Adrenal gland (tissue), 5 donors: ENCODE data around the gene TTN.

ENCODE experiments used
- POLR2A ChIP-seq, 2 donors: fragments of 450-650 bp; IDR thresholded peaks; one replicate each; pipeline ENCODE4 v1.6.1; 2017; ENCODE audit warnings: antibody characterized with exemption in 2 of 2, mild to moderate bottlenecking in 2 of 2, moderate library complexity in 1 of 2
- TF ChIP-seq, protein P1 (sequence below), 6 experiments: fragments of 450-650 bp in 4 of 6; fragments of 200-600 bp in 2 of 6; sonication (generic) in 1 of 6; IDR thresholded peaks; 1 replicate in 5 of 6; 2 replicates in 1 of 6; pipeline versions ENCODE4 v1.5.1 to v1.8.0; 2016 to 2021; ENCODE audit warnings: antibody characterized with exemption in 6 of 6, mild to moderate bottlenecking in 2 of 6, moderate library complexity in 1 of 6
- donor health status: DM: no; HTN: no; CAD: no.

DNA sequence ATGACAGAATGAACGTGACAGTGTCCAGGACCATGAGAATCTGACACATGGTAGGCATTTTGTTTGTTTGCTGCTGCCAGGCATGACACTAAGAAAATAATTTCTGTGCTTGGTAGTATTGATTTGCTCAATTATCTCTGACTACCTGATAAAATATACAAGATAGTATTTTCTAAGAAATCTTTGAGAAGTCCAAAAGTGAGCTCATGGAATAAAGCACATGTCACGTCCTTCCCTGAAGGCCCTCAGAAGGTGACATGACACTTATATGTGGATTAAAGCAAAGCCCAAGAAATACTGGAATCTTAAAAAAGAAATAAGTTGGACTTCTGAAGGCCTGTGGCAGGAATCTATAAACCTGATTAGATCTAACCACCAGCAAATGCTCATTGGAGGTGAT, 3.8 kb upstream of the TTN start:
- TF ChIP-seq, protein P1, sequence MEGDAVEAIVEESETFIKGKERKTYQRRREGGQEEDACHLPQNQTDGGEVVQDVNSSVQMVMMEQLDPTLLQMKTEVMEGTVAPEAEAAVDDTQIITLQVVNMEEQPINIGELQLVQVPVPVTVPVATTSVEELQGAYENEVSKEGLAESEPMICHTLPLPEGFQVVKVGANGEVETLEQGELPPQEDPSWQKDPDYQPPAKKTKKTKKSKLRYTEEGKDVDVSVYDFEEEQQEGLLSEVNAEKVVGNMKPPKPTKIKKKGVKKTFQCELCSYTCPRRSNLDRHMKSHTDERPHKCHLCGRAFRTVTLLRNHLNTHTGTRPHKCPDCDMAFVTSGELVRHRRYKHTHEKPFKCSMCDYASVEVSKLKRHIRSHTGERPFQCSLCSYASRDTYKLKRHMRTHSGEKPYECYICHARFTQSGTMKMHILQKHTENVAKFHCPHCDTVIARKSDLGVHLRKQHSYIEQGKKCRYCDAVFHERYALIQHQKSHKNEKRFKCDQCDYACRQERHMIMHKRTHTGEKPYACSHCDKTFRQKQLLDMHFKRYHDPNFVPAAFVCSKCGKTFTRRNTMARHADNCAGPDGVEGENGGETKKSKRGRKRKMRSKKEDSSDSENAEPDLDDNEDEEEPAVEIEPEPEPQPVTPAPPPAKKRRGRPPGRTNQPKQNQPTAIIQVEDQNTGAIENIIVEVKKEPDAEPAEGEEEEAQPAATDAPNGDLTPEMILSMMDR (IDR thresholded peaks at IDR 0.05) = no peak
- no peak for TF ChIP-seq POLR2A (IDR thresholded peaks at IDR 0.05)
